H1 (cell line): ENCODE data around the gene NOC2L. TPM values are rescaled to one million over a fixed set of nuclear protein-coding genes. Genes with fewer than 3 reads are reported as not detected.

Experiments used
- CTCF ChIA-PET: fragments of 300-600 bp; sonication (Branson Sonifier 250); formaldehyde crosslinking; loops from one replicate; lab custom pipeline; 2021; ENCODE audit not compliant: partially characterized antibody; lab: Charles Lee
- POLR2A ChIA-PET: fragments of 300-600 bp; sonication (Branson Sonifier 250); formaldehyde crosslinking; loops from one replicate; lab custom pipeline; 2021; ENCODE audit warnings: inconsistent platforms; ENCODE audit not compliant: partially characterized antibody; lab: Charles Lee
- DNase-seq, 2 experiments: peaks; one replicate each; pipeline versions ENCODE4 v3.0.0 to v3.0.0-alpha.2; 2010 to 2022; ENCODE audit warnings: low spot score in 2 of 2, low read depth in 1 of 2, mixed read lengths in 1 of 2
- FAIRE-seq: peaks from 2 replicates; lab custom pipeline; 2011; peaks lifted over from hg19 to GRCh38; lab: Jason Lieb, UNC
- H2AFZ ChIP-seq: 2 replicates; pipeline ENCODE4 v1.8.1; 2012; ENCODE audit warnings: low read length, inconsistent platforms
- H2AK5ac ChIP-seq: 2 replicates; pipeline ENCODE4 v1.6.1; 2013; ENCODE audit warnings: low read depth, low read length
- H2BK120ac ChIP-seq: replicated peaks from 2 replicates; pipeline ENCODE3; 2013; ENCODE audit warnings: low read depth, low read length, inconsistent platforms
- H2BK12ac ChIP-seq: 2 replicates; pipeline ENCODE4 v1.6.1; 2013; ENCODE audit warnings: low read depth, low read length
- H2BK15ac ChIP-seq: 2 replicates; pipeline ENCODE4 v1.6.1; 2013; ENCODE audit warnings: low read length
- H2BK20ac ChIP-seq: 2 replicates; pipeline ENCODE4 v1.6.1; 2013; ENCODE audit warnings: low read length
- H2BK5ac ChIP-seq: 2 replicates; pipeline ENCODE4 v1.6.1; 2013; ENCODE audit warnings: low read depth, low read length
- H3K14ac ChIP-seq: 2 replicates; pipeline ENCODE4 v1.6.1; 2013; ENCODE audit warnings: inconsistent platforms; ENCODE audit not compliant: insufficient read length
- H3K18ac ChIP-seq: 2 replicates; pipeline ENCODE4 v1.6.1; 2013; ENCODE audit warnings: low read length; ENCODE audit errors: extremely low read depth
- H3K23ac ChIP-seq: 2 replicates; pipeline ENCODE4 v1.6.1; 2013; ENCODE audit warnings: inconsistent platforms; ENCODE audit not compliant: insufficient read length
- H3K23me2 ChIP-seq: 2 replicates; pipeline ENCODE4 v1.6.1; 2013; ENCODE audit warnings: low read depth, low read length
- H3K27ac ChIP-seq: 2 replicates; pipeline ENCODE4 v1.6.1; 2011; ENCODE audit warnings: low read depth, low read length, inconsistent platforms
- H3K27me3 ChIP-seq, 4 experiments: replicated peaks in 1 of 4; 1 replicate in 1 of 4; 2 replicates in 3 of 4; pipeline versions ENCODE4 v1.6.1 to v1.8.1; 2011 to 2013; ENCODE audit warnings: low read length in 3 of 4, mild to moderate bottlenecking in 3 of 4, inconsistent platforms in 2 of 4, mixed read lengths in 2 of 4, moderate library complexity in 1 of 4; ENCODE audit not compliant: control insufficient read depth in 3 of 4, insufficient read depth in 3 of 4; ENCODE audit errors: extremely low read depth in 1 of 4
- H3K36me3 ChIP-seq, 4 experiments: 2 replicates each; pipeline versions ENCODE4 v1.6.1 to v1.8.1; 2011 to 2013; ENCODE audit warnings: mild to moderate bottlenecking in 4 of 4, low read length in 3 of 4, moderate library complexity in 2 of 4, control low read depth in 1 of 4, inconsistent platforms in 1 of 4; ENCODE audit not compliant: insufficient read depth in 4 of 4, control insufficient read depth in 2 of 4
- H3K4ac ChIP-seq: replicated peaks from 2 replicates; pipeline ENCODE3; 2013; ENCODE audit warnings: low read length, low read depth, mixed read lengths, inconsistent platforms; ENCODE audit not compliant: insufficient read length
- H3K4me1 ChIP-seq, 4 experiments: replicated peaks in 1 of 4; 1 replicate in 1 of 4; 2 replicates in 3 of 4; pipeline versions ENCODE4 v1.6.1 to v1.8.1; 2011 to 2013; ENCODE audit warnings: low read length in 3 of 4, inconsistent platforms in 2 of 4, mixed read lengths in 1 of 4; ENCODE audit not compliant: insufficient read depth in 4 of 4, control insufficient read depth in 3 of 4
- H3K4me2 ChIP-seq, 2 experiments: 2 replicates each; pipeline versions ENCODE4 v1.6.1 to v1.8.1; 2011 to 2013; ENCODE audit warnings: low read depth in 2 of 2, low read length in 2 of 2, control low read depth in 1 of 2, inconsistent platforms in 1 of 2, mild to moderate bottlenecking in 1 of 2; ENCODE audit not compliant: insufficient read depth in 1 of 2
- H3K4me3 ChIP-seq, 4 experiments: fragments of 200-600, 300-600 bp in 1 of 4; sonication (generic), shearing (Covaris generic), sonication (Bioruptor Twin) in 1 of 4; 2 replicates each; pipeline versions ENCODE4 v1.5.1 to v1.8.1; 2011 to 2016; ENCODE audit warnings: low read length in 4 of 4, low read depth in 3 of 4, control low read depth in 2 of 4, inconsistent platforms in 2 of 4, mild to moderate bottlenecking in 2 of 4, mixed read lengths in 1 of 4, moderate library complexity in 1 of 4; ENCODE audit not compliant: insufficient read depth in 2 of 4; ENCODE audit errors: extremely low read depth in 1 of 4
- H3K56ac ChIP-seq: replicated peaks from 2 replicates; pipeline ENCODE3; 2013; ENCODE audit warnings: low read depth, mild to moderate bottlenecking, mixed read lengths, low read length, inconsistent platforms; ENCODE audit not compliant: insufficient read length
- H3K79me1 ChIP-seq: 2 replicates; pipeline ENCODE4 v1.6.1; 2013; ENCODE audit warnings: low read depth, low read length, control low read depth
- H3K79me2 ChIP-seq, 2 experiments: 2 replicates each; pipeline versions ENCODE4 v1.6.1 to v1.8.1; 2012 to 2013; ENCODE audit warnings: low read length in 2 of 2, mild to moderate bottlenecking in 2 of 2, inconsistent platforms in 1 of 2; ENCODE audit not compliant: insufficient read depth in 2 of 2, control insufficient read depth in 1 of 2
- H3K9ac ChIP-seq, 4 experiments: replicated peaks in 1 of 4; 1 replicate in 1 of 4; 2 replicates in 3 of 4; pipeline versions ENCODE4 v1.6.1 to v1.8.1; 2011 to 2013; ENCODE audit warnings: low read depth in 3 of 4, low read length in 3 of 4, control low read depth in 2 of 4, mild to moderate bottlenecking in 2 of 4, moderate library complexity in 2 of 4, inconsistent platforms in 1 of 4; ENCODE audit errors: extremely low read depth in 1 of 4
- H3K9me3 ChIP-seq, 2 experiments: 2 replicates each; pipeline versions ENCODE4 v1.6.1 to v1.8.1; 2012 to 2013; ENCODE audit warnings: mild to moderate bottlenecking in 2 of 2, moderate library complexity in 2 of 2, control low read depth in 1 of 2, inconsistent platforms in 1 of 2, low read depth in 1 of 2, low read length in 1 of 2, mixed read lengths in 1 of 2; ENCODE audit not compliant: insufficient read depth in 2 of 2
- H4K20me1 ChIP-seq, 2 experiments: replicated peaks in 1 of 2; 2 replicates each; pipeline versions ENCODE3 to v1.8.1; 2011 to 2013; ENCODE audit warnings: inconsistent platforms in 2 of 2, low read length in 2 of 2, mild to moderate bottlenecking in 1 of 2; ENCODE audit not compliant: insufficient read depth in 2 of 2, control insufficient read depth in 1 of 2
- H4K5ac ChIP-seq: 2 replicates; pipeline ENCODE4 v1.6.1; 2013; ENCODE audit warnings: low read length, low read depth, mixed read lengths, inconsistent platforms; ENCODE audit not compliant: insufficient read length
- H4K8ac ChIP-seq: 2 replicates; pipeline ENCODE4 v1.8.0; 2013; ENCODE audit warnings: mild to moderate bottlenecking, moderate library complexity, low read length, inconsistent platforms; ENCODE audit not compliant: insufficient read depth; ENCODE audit errors: extremely low read depth
- H4K91ac ChIP-seq: replicated peaks from 2 replicates; pipeline ENCODE3; 2013; ENCODE audit warnings: low read length, mixed read lengths, inconsistent platforms; ENCODE audit not compliant: insufficient read length
- BRCA1 ChIP-seq: IDR thresholded peaks from 2 replicates; pipeline ENCODE4 v1.6.1; 2012; ENCODE audit warnings: low read depth, low read length, improper control_type of control experiment
- GABPA ChIP-seq: IDR thresholded peaks from 2 replicates; pipeline ENCODE4 v1.6.1; 2011; ENCODE audit warnings: mild to moderate bottlenecking, low read length, moderate library complexity, borderline replicate concordance; ENCODE audit not compliant: insufficient read depth
- POLR2AphosphoS5 ChIP-seq: IDR thresholded peaks from 2 replicates; pipeline ENCODE4 v1.6.1; 2011; ENCODE audit warnings: low read depth, low read length
- SP2 ChIP-seq: IDR thresholded peaks from 2 replicates; pipeline ENCODE4 v1.6.1; 2012; ENCODE audit warnings: mild to moderate bottlenecking, low read length, inconsistent platforms
- TAF1 ChIP-seq: IDR thresholded peaks from 2 replicates; pipeline ENCODE4 v1.6.1; 2011; ENCODE audit warnings: mild to moderate bottlenecking, low read depth, low read length
- WGBS, 2 experiments: shearing (Covaris generic) in 1 of 2; methylation state at CpG; one replicate each; pipeline versions ENCODE4 v1.1.6 to v1.1.7; 2013 to 2015; ENCODE audit warnings: low lambda C conversion rate in 2 of 2, mixed read lengths in 2 of 2, inconsistent platforms in 1 of 2, low coverage in 1 of 2, missing lambda C conversion rate in 1 of 2; ENCODE audit not compliant: insufficient replicate concordance in 2 of 2, insufficient coverage in 1 of 2, insufficient read length in 1 of 2; ENCODE audit errors: extremely low coverage in 1 of 2, missing lambda C conversion rate in 1 of 2; 5-methylcytosine and 5-hydroxymethylcytosine counted together
- polyA plus RNA-seq, 7 experiments: library from polyadenylated mRNA; depleted of rRNA in 3 of 7; stranded (reverse) in 5 of 7; unstranded in 2 of 7; fragments of >200 nt in 5 of 7; fragments of 200-250 nt in 2 of 7; gene quantifications; 1 replicate in 5 of 7; 2 replicates in 1 of 7; 4 replicates in 1 of 7; pipeline versions ENCODE4 v1.2.1 to v1.2.3, GENCODE V29; 2011 to 2013; ENCODE audit warnings: missing spikeins in 2 of 7, mixed read lengths in 2 of 7
- total RNA-seq: library from RNA; stranded (reverse); fragmentation: NEBNext Ultra II Directional; extraction: Animal tissue kit (Norgen Biotek cat#: 25700); gene quantifications from 2 replicates; pipeline ENCODE4 v1.2.1, GENCODE V29; 2021
- TF ChIP-seq, protein P1 (sequence below): IDR thresholded peaks from 2 replicates; pipeline ENCODE4 v1.6.1; 2012; ENCODE audit warnings: inconsistent platforms

Gene NOC2L
- total and polyA plus RNA-seq, 2 of the 8 experiments (the other 6 are each of a cell fraction or from before 2014, with no cell fraction given): 74.7 to 130 TPM

DNA sequence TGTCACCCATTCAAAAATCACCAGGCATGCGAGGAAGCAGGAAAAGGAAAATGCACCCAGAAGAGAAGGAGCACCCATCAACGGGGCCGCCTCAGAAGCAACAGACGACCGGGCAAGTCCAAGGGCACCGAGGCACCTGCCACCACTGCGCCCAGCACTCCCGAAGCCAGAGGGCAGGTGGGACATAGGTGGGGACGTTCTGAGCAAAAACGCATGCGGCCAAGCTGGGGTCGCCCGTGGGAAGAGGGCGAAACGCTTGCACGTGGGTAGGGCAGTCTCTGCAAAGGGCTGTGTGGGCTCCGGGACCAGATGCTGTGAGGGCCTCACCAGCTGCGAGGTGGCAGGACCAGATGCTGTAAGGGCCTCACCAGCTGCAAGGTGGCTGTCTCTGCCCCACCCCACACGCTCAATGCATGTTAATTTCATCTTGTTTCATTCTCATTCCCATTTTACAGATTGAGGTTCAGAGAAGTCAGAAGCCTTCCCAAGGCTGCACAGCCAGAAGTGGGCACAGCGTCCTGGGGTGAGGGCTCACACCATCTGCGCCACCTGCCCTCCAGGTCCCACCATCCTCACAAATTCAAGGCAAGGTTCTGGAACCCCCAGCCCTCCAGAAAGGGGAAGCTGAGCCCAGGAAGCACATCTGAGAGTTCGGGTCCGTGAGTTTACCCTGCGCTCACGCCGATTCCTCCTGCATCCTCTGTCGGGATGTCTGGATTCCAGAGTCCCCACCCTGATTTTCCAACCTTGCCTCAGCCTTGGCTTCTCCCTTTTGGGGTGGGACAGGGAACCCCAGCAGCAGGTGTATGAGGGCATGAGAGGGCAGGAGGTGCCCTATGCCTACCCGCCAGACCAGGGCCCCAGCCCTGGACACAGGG lies 43.5 kb downstream of the NOC2L start:
- TF ChIP-seq BRCA1 (no peak), GABPA (no peak), TAF1 (no peak), SP2 (no peak), POLR2AphosphoS5 (no peak)
- TF ChIP-seq, protein P1, sequence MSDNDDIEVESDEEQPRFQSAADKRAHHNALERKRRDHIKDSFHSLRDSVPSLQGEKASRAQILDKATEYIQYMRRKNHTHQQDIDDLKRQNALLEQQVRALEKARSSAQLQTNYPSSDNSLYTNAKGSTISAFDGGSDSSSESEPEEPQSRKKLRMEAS: no peak
- no peak overlapping the region for H4K91ac ChIP-seq
- H3K23ac ChIP-seq: no peak overlapping the region
- H3K4ac ChIP-seq: no peak overlapping the region
- H3K9me3 ChIP-seq: no peaks in the 10 kb centered on the region; a peak in 1 of 4 replicates
- H3K79me2 ChIP-seq: no peaks in the 10 kb centered on the region
- no peak overlapping the region for H4K5ac ChIP-seq
- no peak for DNase-seq
- no peak overlapping the region for H3K27ac ChIP-seq
- H3K36me3 ChIP-seq: no peaks in the 10 kb centered on the region
- FAIRE-seq: no peak
- ChIA-PET POLR2A (interaction anchor here (0.6 to 1.3 kb wide), 3 partner anchors 11 to 18 kb away, joined by 3 to 4 read pairs (median 4); no protein-coding TSS in a partner anchor), CTCF (interaction anchor here (0.6 to 2.5 kb wide), 3 partner anchors 10 to 46 kb away, joined by 3 to 14 read pairs (median 4); no protein-coding TSS in a partner anchor)
- H3K4me3 ChIP-seq: no peak overlapping the region
- peaks cover 0 to 4% (median 3%) of the 10 kb centered on the region in 4 experiments; a peak in 6 of 7 replicates for H3K4me1 ChIP-seq
- no peak overlapping the region for H3K56ac ChIP-seq
- no peak overlapping the region for H2BK12ac ChIP-seq
- WGBS, 2 experiments: 87% methylated on average over 28 of the region's 28 CpGs; no CpG with 5 or more reads in 1 of the 2 experiments
- no peaks in the 10 kb centered on the region for H3K23me2 ChIP-seq
- no peak overlapping the region for H2AFZ ChIP-seq
- H2BK20ac ChIP-seq: no peak overlapping the region
- H3K27me3 ChIP-seq: peaks cover 13 to 91% (median 66%) of the 10 kb centered on the region in 4 experiments
- no peak overlapping the region for H2BK5ac ChIP-seq
- H3K79me1 ChIP-seq: no peaks in the 10 kb centered on the region
- H3K4me2 ChIP-seq: no peak overlapping the region
- H2AK5ac ChIP-seq: no peak overlapping the region
- no peak overlapping the region for H2BK120ac ChIP-seq
- H3K18ac ChIP-seq: no peak overlapping the region
- H4K8ac ChIP-seq: peak overlapping the region; percentile 21; the same call in 1 of the 2 replicates
- no peak overlapping the region for H3K14ac ChIP-seq
- H2BK15ac ChIP-seq: no peak overlapping the region
- H3K9ac ChIP-seq: no peak overlapping the region
- H4K20me1 ChIP-seq: peaks cover 5 to 16% of the 10 kb centered on the region in 2 experiments
